HCEC 1CT (cell line): ENCODE measurements around the gene FAM234A.
"Not testable (repeated sequence)": the region's sequence is repeated elsewhere in the genome, so short reads cannot be mapped to it uniquely, and the experiment has no call there.

ENCODE experiments used
- DNase-seq: peaks from one replicate; pipeline ENCODE4 v3.0.0-alpha.2; 2017

Gene FAM234A

GRCh38 chr16:266258-267164 is 31.9 kb downstream of the FAM234A start:
- DNase-seq: no peak

GRCh38 chr16:267562-267961 is 32.9 kb downstream of the FAM234A start:
- not testable (repeated sequence) for DNase-seq

GRCh38 chr16:268141-269053 is 33.8 kb downstream of the FAM234A start:
- DNase-seq: no peak

- no peak for DNase-seq
Measured at GRCh38 chr16:269061-269796, 34.6 kb downstream of the FAM234A start.

- DNase-seq: no peak
Measured at GRCh38 chr16:270381-271255, 36.0 kb downstream of the FAM234A start.

GRCh38 chr16:272633-273546 is 38.3 kb downstream of the FAM234A start:
- no peak for DNase-seq

- DNase-seq: no peak
Measured at GRCh38 chr16:273547-274421, 39.2 kb downstream of the FAM234A start.

- no peak for DNase-seq
Measured at GRCh38 chr16:275041-275641, 40.5 kb downstream of the FAM234A start.

GRCh38 chr16:275786-276232 is 41.2 kb downstream of the FAM234A start, which contains the start of gene RGS11:
RGS11 (minus strand) TSS chr16:275944; CDS start chr16:275911, 33 bp downstream.
- no peak for DNase-seq

- DNase-seq: no peak
Measured at GRCh38 chr16:276426-277077, 41.9 kb downstream of the FAM234A start.

GRCh38 chr16:278863-279366 is 44.3 kb downstream of the FAM234A start:
- DNase-seq: no peak

- no peak for DNase-seq
Measured at GRCh38 chr16:279531-279930, 44.9 kb downstream of the FAM234A start.

- DNase-seq: no peak
Measured at GRCh38 chr16:280005-280460, 45.4 kb downstream of the FAM234A start.

GRCh38 chr16:280552-280951 is 45.9 kb downstream of the FAM234A start, which contains the start of gene ARHGDIG:
ARHGDIG (plus strand) TSS chr16:280591; CDS start chr16:280681, 90 bp downstream.
- no peak for DNase-seq

GRCh38 chr16:280991-281659 is 46.5 kb downstream of the FAM234A start:
- DNase-seq: no peak

- DNase-seq: no peak
Measured at GRCh38 chr16:281660-282255, 47.1 kb downstream of the FAM234A start.

GRCh38 chr16:282491-282890 is 47.9 kb downstream of the FAM234A start:
- no peak for DNase-seq
